ENCODE measurements around the gene ITGA3. TPM values are rescaled to one million over a fixed set of nuclear protein-coding genes. Genes with fewer than 3 reads are reported as not detected.
A peak's percentile ranks its signal among the peaks of the same experiment; 100 is the strongest.

The ITGA3 gene
- total RNA-seq, 1 experiment from 2014 or later: 195 TPM

- Histone ChIP-seq H3K4me3 (no peak overlapping the region), H3K9me3 (replicated peaks) (no peaks in the 10 kb centered on the region), H3K27ac (no peak overlapping the region), H3K27me3 (replicated peaks) (no peaks in the 10 kb centered on the region), H3K4me1 (replicated peaks) (peaks cover 14% of the 10 kb centered on the region), H3K36me3 (peaks cover 43% of the 10 kb centered on the region)
- DNase-seq (ENCODE audit: low read depth in 1 of 2, low spot score in 2 of 2): no peak
These were observed 36.0 kb downstream of the ITGA3 start for GRCh38 chr17:50091918-50092285.

DNA sequence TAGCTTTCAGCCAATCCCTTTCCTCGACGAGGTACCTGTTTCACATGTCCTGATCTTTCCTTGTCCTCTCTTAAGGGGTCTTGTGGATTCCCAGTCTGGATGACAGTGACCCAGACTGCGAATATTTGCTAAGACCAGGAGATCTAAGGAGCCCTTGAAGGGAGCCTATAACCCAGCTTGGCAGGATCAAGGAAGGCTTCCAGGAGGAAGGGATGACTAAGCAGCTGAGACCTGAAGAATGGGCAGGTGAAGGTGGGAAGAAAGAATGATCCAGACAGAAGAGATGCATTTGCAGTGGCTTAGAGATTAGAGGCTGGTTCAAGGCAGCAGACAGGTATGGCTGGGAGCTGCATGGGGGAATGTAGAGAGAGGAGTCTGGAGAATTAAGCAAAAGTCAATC is 37.3 kb downstream of the ITGA3 start:
- Histone ChIP-seq H3K27me3 (replicated peaks) (no peaks in the 10 kb centered on the region), H3K9me3 (replicated peaks) (no peaks in the 10 kb centered on the region), H3K36me3 (peaks cover 30% of the 10 kb centered on the region), H3K27ac (no peak overlapping the region), H3K4me1 (replicated peaks) (peaks cover 14% of the 10 kb centered on the region), H3K4me3 (no peak overlapping the region)
- no peak for DNase-seq (ENCODE audit: low read depth in 1 of 2, low spot score in 2 of 2)

DNA sequence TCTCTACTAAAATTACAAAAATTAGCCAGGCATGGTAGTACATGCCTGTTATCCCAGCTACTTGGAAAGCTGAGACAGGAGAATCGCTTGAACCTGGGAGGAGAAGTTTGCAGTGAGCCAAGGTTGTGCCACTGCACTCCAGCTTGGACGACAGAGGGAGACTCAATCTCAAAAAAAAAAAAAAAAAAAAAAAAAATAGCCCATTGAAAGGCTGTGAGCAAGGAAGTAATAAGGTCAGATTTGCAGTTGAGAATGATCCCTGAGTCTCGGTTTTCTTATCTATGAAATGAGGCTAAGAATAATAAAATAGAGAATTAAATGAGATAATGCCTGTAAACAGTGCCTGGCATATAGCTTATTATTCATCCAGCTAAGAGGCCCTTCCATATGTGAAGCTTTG is 37.9 kb downstream of the ITGA3 start:
- Histone ChIP-seq H3K4me3 (no peak overlapping the region), H3K27me3 (replicated peaks) (no peaks in the 10 kb centered on the region), H3K9me3 (replicated peaks) (no peaks in the 10 kb centered on the region), H3K36me3 (peaks cover 27% of the 10 kb centered on the region), H3K27ac (no peak overlapping the region), H3K4me1 (replicated peaks) (peaks cover 14% of the 10 kb centered on the region)
- DNase-seq (ENCODE audit: low read depth in 1 of 2, low spot score in 2 of 2): no peak

GRCh38 chr17:50094243-50094752 is 38.4 kb downstream of the ITGA3 start:
- Histone ChIP-seq H3K4me1 (replicated peaks) (peaks cover 14% of the 10 kb centered on the region), H3K27me3 (replicated peaks) (no peaks in the 10 kb centered on the region), H3K36me3 (peaks cover 22% of the 10 kb centered on the region), H3K9me3 (replicated peaks) (no peaks in the 10 kb centered on the region), H3K4me3 (peak overlapping the region; percentile 63), H3K27ac (no peak overlapping the region)
- DNase-seq (ENCODE audit: low read depth in 1 of 2, low spot score in 2 of 2): peak; percentile 94 to 95

GRCh38 chr17:50094753-50095619 is 39.1 kb downstream of the ITGA3 start, which contains the start of gene PDK2:
Gene PDK2, plus strand, starts transcription at chr17:50095351. Its CDS starts 85 bp downstream, at chr17:50095436.
- Histone ChIP-seq H3K27ac (no peak within 1 kb of the TSS), H3K27me3 (replicated peaks) (no peaks in the 10 kb centered on the region), H3K36me3 (peaks cover 15% of the 10 kb centered on the region), H3K4me3 (peak within 1 kb of the TSS; percentile 63), H3K9me3 (replicated peaks) (no peaks in the 10 kb centered on the region), H3K4me1 (replicated peaks) (peaks cover 14% of the 10 kb centered on the region)
- DNase-seq (ENCODE audit: low read depth in 1 of 2, low spot score in 2 of 2): peak; percentile 95 to 98

- H3K4me1 ChIP-seq (replicated peaks): peaks cover 14% of the 10 kb centered on the region
- H3K4me3 ChIP-seq: peak overlapping the region; percentile 63
- H3K27me3 ChIP-seq (replicated peaks): no peaks in the 10 kb centered on the region
- peaks cover 15% of the 10 kb centered on the region for H3K36me3 ChIP-seq
- no peak for DNase-seq (ENCODE audit: low read depth in 1 of 2, low spot score in 2 of 2)
- H3K27ac ChIP-seq: no peak overlapping the region
- no peaks in the 10 kb centered on the region for H3K9me3 ChIP-seq (replicated peaks)
These were observed 39.7 kb downstream of the ITGA3 start for GRCh38 chr17:50095626-50096037.

GRCh38 chr17:50096092-50096491 is 40.2 kb downstream of the ITGA3 start:
- Histone ChIP-seq H3K27me3 (replicated peaks) (no peaks in the 10 kb centered on the region), H3K4me1 (replicated peaks) (peaks cover 14% of the 10 kb centered on the region), H3K4me3 (peak overlapping the region; percentile 63), H3K27ac (no peak overlapping the region), H3K36me3 (peaks cover 15% of the 10 kb centered on the region), H3K9me3 (replicated peaks) (no peaks in the 10 kb centered on the region)
- no peak for DNase-seq (ENCODE audit: low read depth in 1 of 2, low spot score in 2 of 2)

- no peak overlapping the region for H3K4me3 ChIP-seq
- no peaks in the 10 kb centered on the region for H3K27me3 ChIP-seq (replicated peaks)
- no peaks in the 10 kb centered on the region for H3K9me3 ChIP-seq (replicated peaks)
- no peak for DNase-seq (ENCODE audit: low read depth in 1 of 2, low spot score in 2 of 2)
- H3K36me3 ChIP-seq: peaks cover 16% of the 10 kb centered on the region
- peaks cover 14% of the 10 kb centered on the region for H3K4me1 ChIP-seq (replicated peaks)
- H3K27ac ChIP-seq: no peak overlapping the region
These were observed 40.8 kb downstream of the ITGA3 start for GRCh38 chr17:50096758-50097157.

GRCh38 chr17:50097455-50097854 is 41.5 kb downstream of the ITGA3 start:
- Histone ChIP-seq H3K4me1 (replicated peaks) (peaks cover 14% of the 10 kb centered on the region), H3K36me3 (peaks cover 16% of the 10 kb centered on the region), H3K27ac (no peak overlapping the region), H3K27me3 (replicated peaks) (no peaks in the 10 kb centered on the region), H3K4me3 (no peak overlapping the region), H3K9me3 (replicated peaks) (no peaks in the 10 kb centered on the region)
- no peak for DNase-seq (ENCODE audit: low read depth in 1 of 2, low spot score in 2 of 2)

DNA sequence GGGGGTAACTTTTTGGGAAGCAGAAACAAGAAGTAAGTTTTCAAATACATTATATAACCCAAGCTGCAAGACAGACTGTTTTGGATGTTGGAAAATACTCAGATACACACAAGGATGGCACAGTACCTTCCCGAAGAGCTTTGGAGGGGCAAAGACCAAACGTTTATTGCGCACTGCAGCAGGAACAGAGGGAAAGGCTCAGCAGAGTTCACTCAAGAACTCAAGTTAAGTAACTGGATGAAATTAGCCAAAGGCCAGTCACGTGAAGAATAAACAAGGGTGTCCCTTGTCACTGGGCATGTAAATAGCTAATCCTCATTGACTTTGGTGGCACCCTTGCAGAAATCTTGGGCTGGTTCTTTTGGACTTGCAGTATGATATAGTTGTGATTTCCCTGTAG is 42.0 kb downstream of the ITGA3 start:
- H3K4me1 ChIP-seq (replicated peaks): peaks cover 14% of the 10 kb centered on the region
- DNase-seq (ENCODE audit: low read depth in 1 of 2, low spot score in 2 of 2): no peak
- peaks cover 16% of the 10 kb centered on the region for H3K36me3 ChIP-seq
- H3K9me3 ChIP-seq (replicated peaks): no peaks in the 10 kb centered on the region
- H3K27me3 ChIP-seq (replicated peaks): no peaks in the 10 kb centered on the region
- no peak overlapping the region for H3K27ac ChIP-seq
- no peak overlapping the region for H3K4me3 ChIP-seq

DNA sequence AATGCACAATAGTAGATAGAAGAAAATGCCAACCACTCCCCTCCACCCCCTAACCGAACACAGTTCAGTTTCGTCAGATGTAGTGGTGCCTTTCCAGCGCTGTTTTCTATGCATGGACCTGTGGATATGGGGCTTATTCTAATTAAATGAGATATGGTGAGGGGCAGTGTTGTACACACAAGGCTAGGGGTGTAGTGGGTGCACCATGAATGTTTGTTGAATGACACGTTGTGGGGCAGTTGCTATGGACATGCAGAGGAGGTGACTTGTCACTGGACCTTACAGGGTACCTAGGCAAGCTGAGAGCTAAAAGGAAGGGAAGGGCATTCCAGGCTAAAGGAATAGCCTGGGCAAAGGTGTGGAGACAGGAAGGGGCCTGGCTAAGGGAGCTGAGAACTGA is 42.7 kb downstream of the ITGA3 start:
- H3K27ac ChIP-seq: no peak overlapping the region
- H3K27me3 ChIP-seq (replicated peaks): no peaks in the 10 kb centered on the region
- peaks cover 16% of the 10 kb centered on the region for H3K36me3 ChIP-seq
- H3K4me3 ChIP-seq: no peak overlapping the region
- H3K9me3 ChIP-seq (replicated peaks): no peaks in the 10 kb centered on the region
- H3K4me1 ChIP-seq (replicated peaks): peaks cover 14% of the 10 kb centered on the region
- no peak for DNase-seq (ENCODE audit: low read depth in 1 of 2, low spot score in 2 of 2)

GRCh38 chr17:50099003-50099402 is 43.1 kb downstream of the ITGA3 start:
- Histone ChIP-seq H3K9me3 (replicated peaks) (no peaks in the 10 kb centered on the region), H3K4me3 (no peak overlapping the region), H3K27me3 (replicated peaks) (no peaks in the 10 kb centered on the region), H3K4me1 (replicated peaks) (peaks cover 14% of the 10 kb centered on the region), H3K27ac (no peak overlapping the region), H3K36me3 (peaks cover 16% of the 10 kb centered on the region)
- no peak for DNase-seq (ENCODE audit: low read depth in 1 of 2, low spot score in 2 of 2)

- Histone ChIP-seq H3K36me3 (peaks cover 18% of the 10 kb centered on the region), H3K4me3 (no peak overlapping the region), H3K27me3 (replicated peaks) (no peaks in the 10 kb centered on the region), H3K4me1 (replicated peaks) (peaks cover 7% of the 10 kb centered on the region), H3K9me3 (replicated peaks) (no peaks in the 10 kb centered on the region), H3K27ac (no peak overlapping the region)
- no peak for DNase-seq (ENCODE audit: low read depth in 1 of 2, low spot score in 2 of 2)
These were observed 44.6 kb downstream of the ITGA3 start for GRCh38 chr17:50100480-50100883.

- H3K4me3 ChIP-seq: no peak overlapping the region
- no peak overlapping the region for H3K27ac ChIP-seq
- peaks cover 3% of the 10 kb centered on the region for H3K4me1 ChIP-seq (replicated peaks)
- H3K9me3 ChIP-seq (replicated peaks): no peaks in the 10 kb centered on the region
- H3K36me3 ChIP-seq: peaks cover 21% of the 10 kb centered on the region
- DNase-seq (ENCODE audit: low read depth in 1 of 2, low spot score in 2 of 2): no peak
- H3K27me3 ChIP-seq (replicated peaks): no peaks in the 10 kb centered on the region
These were observed 45.0 kb downstream of the ITGA3 start for GRCh38 chr17:50100921-50101345.
